Stimulated activated naive CD4-positive, alpha-beta T cell treated with Interleukin-2 at 50 U/mL for 16 hours (primary cell): ENCODE measurements around the gene DXO.

Experiments
- DNase-seq: peaks from one replicate; lab custom pipeline; 2025; lab: John Stamatoyannopoulos, UW

The DXO gene

DNA sequence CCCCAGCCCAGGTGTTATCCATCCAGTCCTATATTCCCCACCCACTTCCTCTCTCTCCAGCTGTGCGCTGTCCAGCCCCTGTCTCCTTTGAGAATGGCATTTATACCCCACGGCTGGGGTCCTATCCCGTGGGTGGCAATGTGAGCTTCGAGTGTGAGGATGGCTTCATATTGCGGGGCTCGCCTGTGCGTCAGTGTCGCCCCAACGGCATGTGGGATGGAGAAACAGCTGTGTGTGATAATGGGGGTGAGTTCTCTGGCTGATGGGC lies 43.3 kb downstream of the DXO start:
- no peak for DNase-seq

DNA sequence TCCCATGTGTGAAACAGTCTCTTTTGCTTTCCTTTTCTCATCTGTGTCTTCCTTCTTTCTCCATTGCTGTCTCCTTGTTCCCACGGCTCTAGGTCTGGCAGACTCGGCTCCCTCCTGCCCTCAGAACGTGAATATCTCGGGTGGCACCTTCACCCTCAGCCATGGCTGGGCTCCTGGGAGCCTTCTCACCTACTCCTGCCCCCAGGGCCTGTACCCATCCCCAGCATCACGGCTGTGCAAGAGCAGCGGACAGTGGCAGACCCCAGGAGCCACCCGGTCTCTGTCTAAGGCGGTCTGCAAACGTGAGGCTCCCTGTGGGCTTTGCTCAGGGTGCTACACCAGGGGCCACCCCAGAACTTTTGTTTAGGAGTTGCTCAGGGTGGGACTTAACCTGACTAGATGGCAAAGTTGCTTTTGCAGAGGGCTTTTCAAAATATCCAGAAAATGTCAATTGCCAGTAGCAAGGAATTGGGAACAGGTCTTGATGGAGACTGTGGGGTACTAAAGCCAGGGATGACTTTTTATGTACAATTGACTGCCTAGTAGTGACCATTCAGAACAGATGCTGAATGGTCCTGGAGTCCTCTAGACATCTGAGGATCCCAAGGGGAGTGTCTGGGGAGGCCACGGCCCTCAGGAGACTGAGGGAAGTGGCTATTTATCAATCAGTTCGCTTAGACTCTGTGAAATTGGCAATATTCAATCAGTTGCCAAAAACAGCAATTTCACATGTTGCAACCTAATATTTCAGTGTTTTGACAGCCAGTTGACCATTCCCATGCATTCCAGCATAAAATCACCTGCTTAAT lies 43.9 kb downstream of the DXO start:
- DNase-seq: no peak

DNA sequence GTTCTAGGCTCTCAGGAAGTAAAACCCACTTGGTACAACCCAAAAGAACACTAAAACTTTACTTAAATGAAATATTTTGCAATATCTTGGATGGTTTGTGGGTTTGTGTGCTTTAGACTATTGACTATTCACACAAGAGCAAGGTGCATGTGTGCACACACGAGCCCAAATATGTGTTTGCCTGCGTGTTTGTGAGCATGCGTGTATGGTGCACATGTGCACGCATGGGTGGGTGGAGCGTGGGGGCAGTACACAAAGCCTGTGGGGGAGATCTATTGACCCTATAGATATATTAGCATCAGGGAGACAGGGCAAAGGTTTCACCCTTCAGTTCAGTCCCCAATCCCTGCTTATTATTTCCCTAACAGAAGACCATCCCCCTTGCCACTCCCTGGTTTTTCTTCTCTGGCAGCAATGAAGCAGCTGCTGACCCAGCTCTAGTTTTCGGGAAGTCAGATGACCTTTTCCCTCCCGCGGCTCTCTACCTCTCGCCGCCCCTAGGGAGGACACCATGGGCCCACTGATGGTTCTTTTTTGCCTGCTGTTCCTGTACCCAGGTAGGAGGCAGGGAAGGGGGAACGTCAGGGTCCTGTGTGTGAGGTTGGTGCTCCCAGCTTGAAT lies 44.6 kb downstream of the DXO start, which contains the start of gene C2:
TSS of gene C2 (plus strand) at position 476 of the 621 bp plus-strand sequence. CDS start at position 512, 36 bp downstream.
- no peak for DNase-seq

DNA sequence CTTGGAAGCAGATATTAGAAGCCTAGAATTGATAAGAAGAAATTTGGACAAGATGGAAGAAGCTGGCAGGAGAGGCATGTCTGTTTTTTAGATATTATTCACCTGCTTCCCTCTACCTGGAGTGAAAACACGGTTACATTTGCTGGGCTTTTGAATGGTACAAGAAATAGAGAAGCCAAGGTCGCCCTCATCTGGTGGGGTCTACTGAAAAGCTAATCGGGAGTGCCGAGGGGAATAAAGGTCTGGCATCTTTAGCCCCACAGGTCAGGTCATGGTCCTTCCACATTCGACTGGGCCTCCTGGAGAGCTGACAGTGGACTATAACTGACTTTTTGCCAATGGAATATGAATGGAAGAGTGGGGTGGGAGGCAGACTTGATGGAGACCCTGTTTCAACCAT lies 49.0 kb downstream of the DXO start:
- no peak for DNase-seq

DNA sequence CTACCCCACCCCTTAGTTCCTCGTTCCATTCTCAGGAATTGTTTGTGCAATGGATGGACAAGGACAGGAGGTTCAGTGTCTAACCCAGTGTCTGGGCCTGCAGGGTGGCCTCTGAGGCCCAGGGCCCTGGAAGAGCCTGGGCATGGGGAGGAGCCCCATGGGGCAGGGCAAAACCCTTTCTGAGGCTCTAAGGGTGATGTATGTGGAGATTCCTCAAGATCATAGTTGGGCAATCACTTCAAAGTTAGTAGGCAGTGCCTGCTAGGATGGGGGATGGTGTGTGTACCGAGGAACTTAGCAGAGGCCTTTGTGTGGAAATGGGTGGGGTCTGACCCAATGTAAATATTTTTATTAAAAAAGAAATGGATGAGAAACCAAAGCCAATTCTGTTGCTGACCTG lies 51.1 kb downstream of the DXO start:
- no peak for DNase-seq
